C4-2B (cell line): Measurements from ENCODE around the gene FJX1.

Source experiments
- CTCF ChIP-seq: fragments of 450-650 bp; conservative IDR thresholded peaks from 2 replicates; pipeline ENCODE4 v1.5.1; 2017; ENCODE audit warnings: mild to moderate bottlenecking
- ZFX ChIP-seq: fragments of 450-650 bp; IDR thresholded peaks from 2 replicates; pipeline ENCODE4 v1.6.1; 2017

- TF ChIP-seq CTCF (no peak), ZFX (no peak)
These were observed 40.0 kb downstream of the FJX1 start for GRCh38 chr11:35658020-35658948.
